Fibroblast of lung (primary cell): ENCODE data around the gene KIAA1671. TPM values are rescaled to one million over a fixed set of nuclear protein-coding genes. Genes with fewer than 3 reads are reported as not detected.

Experiments
- DNase-seq, 2 donors: peaks; one replicate each; pipeline versions ENCODE4 v3.0.0 to v3.0.0-alpha.2; 2010; ENCODE audit warnings: low read depth in 2 of 2
- H2AFZ ChIP-seq: 2 replicates; pipeline ENCODE4 v1.5.1; 2012; ENCODE audit warnings: low read length, control low read depth, inconsistent platforms
- H3K27ac ChIP-seq: 2 replicates; pipeline ENCODE4 v1.5.1; 2011; ENCODE audit warnings: low read length, control low read depth; ENCODE audit not compliant: insufficient read depth
- H3K27me3 ChIP-seq: 2 replicates; pipeline ENCODE4 v1.5.1; 2011; ENCODE audit warnings: mild to moderate bottlenecking, low read length; ENCODE audit not compliant: control insufficient read depth, insufficient read depth
- H3K36me3 ChIP-seq: 2 replicates; pipeline ENCODE4 v1.5.1; 2011; ENCODE audit warnings: low read length; ENCODE audit not compliant: control insufficient read depth, insufficient read depth
- H3K4me1 ChIP-seq: 2 replicates; pipeline ENCODE4 v1.5.1; 2011; ENCODE audit warnings: low read length; ENCODE audit not compliant: control insufficient read depth, insufficient read depth; ENCODE audit errors: extremely low read depth
- H3K4me2 ChIP-seq: 2 replicates; pipeline ENCODE4 v1.5.1; 2011; ENCODE audit warnings: low read length, control low read depth; ENCODE audit not compliant: insufficient read depth; ENCODE audit errors: extremely low read depth
- H3K4me3 ChIP-seq, 4 experiments: fragments of 200-600 bp in 1 of 4; sonication (generic) in 1 of 4; replicated peaks in 1 of 4; 2 replicates each; pipeline ENCODE4 v1.5.1; 2011 to 2016; ENCODE audit warnings: low read length in 4 of 4, low read depth in 3 of 4, mild to moderate bottlenecking in 3 of 4, control low read depth in 2 of 4, inconsistent platforms in 1 of 4, mixed read lengths in 1 of 4; ENCODE audit not compliant: insufficient read depth in 1 of 4; ENCODE audit errors: control extremely low read depth in 1 of 4
- H3K79me2 ChIP-seq: 2 replicates; pipeline ENCODE4 v1.5.1; 2012; ENCODE audit warnings: mild to moderate bottlenecking, low read length, inconsistent platforms; ENCODE audit not compliant: control insufficient read depth, insufficient read depth
- H3K9ac ChIP-seq: 2 replicates; pipeline ENCODE4 v1.5.1; 2011; ENCODE audit warnings: mild to moderate bottlenecking, low read length, control low read depth; ENCODE audit not compliant: insufficient read depth
- H3K9me3 ChIP-seq: 2 replicates; pipeline ENCODE4 v1.5.1; 2012; ENCODE audit warnings: low read depth, low read length; ENCODE audit not compliant: control insufficient read depth, insufficient read depth
- H4K20me1 ChIP-seq: 2 replicates; pipeline ENCODE4 v1.5.1; 2011; ENCODE audit warnings: low read length; ENCODE audit not compliant: control insufficient read depth, insufficient read depth; ENCODE audit errors: extremely low read depth
- EZH2 ChIP-seq: IDR thresholded peaks from 2 replicates; pipeline ENCODE4 v1.5.1; 2012; ENCODE audit warnings: low read length, control low read depth, mild to moderate bottlenecking; ENCODE audit errors: missing control alignments
- polyA plus RNA-seq, 2 donors: library from polyadenylated mRNA; depleted of rRNA in 1 of 2; stranded (reverse) in 1 of 2; unstranded in 1 of 2; fragments of >200 nt; gene quantifications; 2 replicates each; pipeline ENCODE4 v1.2.1, GENCODE V29; 2011 to 2012; ENCODE audit warnings: missing spikeins in 1 of 2
- total RNA-seq: library from RNA; depleted of rRNA; stranded (reverse); fragments of >200 nt; gene quantifications from 2 replicates; pipeline ENCODE4 v1.2.1, GENCODE V29; 2014
- TF ChIP-seq, protein P1 (sequence below), 2 donors: IDR thresholded peaks in 1 of 2; conservative IDR thresholded peaks in 1 of 2; 1 replicate in 1 of 2; 2 replicates in 1 of 2; pipeline ENCODE4 v1.5.1; 2011 to 2012; ENCODE audit warnings: low read length in 2 of 2, control low read depth in 1 of 2, inconsistent platforms in 1 of 2, low read depth in 1 of 2, mild to moderate bottlenecking in 1 of 2

Gene KIAA1671
- total and polyA plus RNA-seq, 2 donors (not counting 1 experiment from before 2014, with no cell fraction given): 0.34 to 1.3 TPM

- no peak for DNase-seq
- H3K27me3 ChIP-seq: no peaks in the 10 kb centered on the region
- no peaks in the 10 kb centered on the region for H3K79me2 ChIP-seq
Observed at GRCh38 chr22:25174888-25175411, 222.4 kb downstream of the KIAA1671 start.

GRCh38 chr22:25176175-25176574 lies 223.7 kb downstream of the KIAA1671 start:
- no peak for DNase-seq
- H3K27ac ChIP-seq: no peak overlapping the region
- H3K9me3 ChIP-seq: no peaks in the 10 kb centered on the region
- H3K4me3 ChIP-seq: no peak overlapping the region
- no peaks in the 10 kb centered on the region for H3K36me3 ChIP-seq
- no peak overlapping the region for H2AFZ ChIP-seq
- H3K79me2 ChIP-seq: no peaks in the 10 kb centered on the region
- no peaks in the 10 kb centered on the region for H3K27me3 ChIP-seq
- H3K9ac ChIP-seq: no peak overlapping the region
- no peaks in the 10 kb centered on the region for H3K4me1 ChIP-seq
- TF ChIP-seq, protein P1, sequence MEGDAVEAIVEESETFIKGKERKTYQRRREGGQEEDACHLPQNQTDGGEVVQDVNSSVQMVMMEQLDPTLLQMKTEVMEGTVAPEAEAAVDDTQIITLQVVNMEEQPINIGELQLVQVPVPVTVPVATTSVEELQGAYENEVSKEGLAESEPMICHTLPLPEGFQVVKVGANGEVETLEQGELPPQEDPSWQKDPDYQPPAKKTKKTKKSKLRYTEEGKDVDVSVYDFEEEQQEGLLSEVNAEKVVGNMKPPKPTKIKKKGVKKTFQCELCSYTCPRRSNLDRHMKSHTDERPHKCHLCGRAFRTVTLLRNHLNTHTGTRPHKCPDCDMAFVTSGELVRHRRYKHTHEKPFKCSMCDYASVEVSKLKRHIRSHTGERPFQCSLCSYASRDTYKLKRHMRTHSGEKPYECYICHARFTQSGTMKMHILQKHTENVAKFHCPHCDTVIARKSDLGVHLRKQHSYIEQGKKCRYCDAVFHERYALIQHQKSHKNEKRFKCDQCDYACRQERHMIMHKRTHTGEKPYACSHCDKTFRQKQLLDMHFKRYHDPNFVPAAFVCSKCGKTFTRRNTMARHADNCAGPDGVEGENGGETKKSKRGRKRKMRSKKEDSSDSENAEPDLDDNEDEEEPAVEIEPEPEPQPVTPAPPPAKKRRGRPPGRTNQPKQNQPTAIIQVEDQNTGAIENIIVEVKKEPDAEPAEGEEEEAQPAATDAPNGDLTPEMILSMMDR (conservative IDR thresholded peaks at IDR 0.05 in 1 of 2, IDR thresholded peaks at IDR 0.05 in 1 of 2; ENCODE audit: low read depth in 1 of 2, low read length in 2 of 2): no peak
- no peak for TF ChIP-seq EZH2
- H3K4me2 ChIP-seq: no peak overlapping the region
- no peaks in the 10 kb centered on the region for H4K20me1 ChIP-seq

More at GRCh38 chr22:25174888-25175411, 222.4 kb downstream of the KIAA1671 start:
- H3K9me3 ChIP-seq: no peaks in the 10 kb centered on the region
- H3K4me3 ChIP-seq: no peak overlapping the region
- no peak for TF ChIP-seq EZH2
- TF ChIP-seq, protein P1 (conservative IDR thresholded peaks at IDR 0.05 in 1 of 2, IDR thresholded peaks at IDR 0.05 in 1 of 2; ENCODE audit: low read depth in 1 of 2, low read length in 2 of 2): no peak
- no peak overlapping the region for H3K9ac ChIP-seq
- H3K36me3 ChIP-seq: no peaks in the 10 kb centered on the region
- H2AFZ ChIP-seq: no peak overlapping the region
- H3K27ac ChIP-seq: no peak overlapping the region
- no peaks in the 10 kb centered on the region for H3K4me1 ChIP-seq
- no peaks in the 10 kb centered on the region for H4K20me1 ChIP-seq
- no peak overlapping the region for H3K4me2 ChIP-seq

DNA sequence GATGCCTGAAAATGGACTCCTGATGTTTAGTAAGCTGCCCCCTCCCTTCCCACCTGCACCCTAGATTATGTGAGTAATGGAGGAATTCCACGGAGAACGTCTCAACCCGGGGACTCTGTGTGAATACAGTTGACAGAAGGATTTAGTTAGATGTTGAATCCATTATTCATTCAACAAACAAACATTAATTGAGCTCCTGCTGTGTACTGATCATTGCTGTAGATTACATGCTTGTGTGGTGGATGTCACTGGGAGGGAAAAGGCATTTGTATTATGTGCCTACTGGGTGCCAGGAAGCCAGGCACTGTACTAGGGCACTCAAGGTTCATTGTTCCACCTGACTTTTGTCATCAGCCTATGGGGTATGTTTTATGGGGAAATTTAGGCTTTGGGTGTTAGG lies 224.3 kb downstream of the KIAA1671 start:
- Histone ChIP-seq H3K9me3 (no peaks in the 10 kb centered on the region), H3K36me3 (no peaks in the 10 kb centered on the region), H3K4me3 (no peak overlapping the region), H3K4me1 (no peaks in the 10 kb centered on the region), H3K4me2 (no peak overlapping the region), H3K9ac (no peak overlapping the region), H2AFZ (no peak overlapping the region), H3K27me3 (no peaks in the 10 kb centered on the region), H4K20me1 (no peaks in the 10 kb centered on the region), H3K79me2 (no peaks in the 10 kb centered on the region), H3K27ac (no peak overlapping the region)
- TF ChIP-seq, protein P1 (conservative IDR thresholded peaks at IDR 0.05 in 1 of 2, IDR thresholded peaks at IDR 0.05 in 1 of 2; ENCODE audit: low read depth in 1 of 2, low read length in 2 of 2): no peak
- TF ChIP-seq EZH2: no peak
- DNase-seq: no peak
